NCI-H345 treated with DMSO at 0.1 percent for 48 hours (cell line): ENCODE data around the gene AHRR.

Source experiments
- DNase-seq: peaks from one replicate; lab custom pipeline; 2025; ENCODE audit not compliant: unreplicated experiment; lab: John Stamatoyannopoulos, UW

The AHRR gene

GRCh38 chr5:440401-441201, 119.1 kb downstream of the AHRR start:
- DNase-seq = no peak

DNA sequence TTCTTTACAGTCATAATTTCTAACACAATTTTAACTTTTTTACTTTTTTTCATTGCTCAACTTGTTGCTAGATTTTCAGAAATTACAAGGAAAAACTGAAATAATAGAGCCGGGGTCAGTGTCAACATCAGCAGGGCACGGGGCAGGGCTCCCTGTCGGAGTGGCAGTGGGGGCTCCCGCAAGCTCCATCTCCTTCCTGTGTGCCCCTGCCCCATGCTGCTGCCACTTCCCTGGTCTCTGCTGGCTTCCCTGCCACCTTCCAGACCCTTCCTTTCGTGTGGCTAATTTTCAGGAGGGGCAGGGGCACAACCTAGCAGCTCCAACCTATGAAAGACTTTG, 120.5 kb downstream of the AHRR start:
- no peak for DNase-seq

DNA sequence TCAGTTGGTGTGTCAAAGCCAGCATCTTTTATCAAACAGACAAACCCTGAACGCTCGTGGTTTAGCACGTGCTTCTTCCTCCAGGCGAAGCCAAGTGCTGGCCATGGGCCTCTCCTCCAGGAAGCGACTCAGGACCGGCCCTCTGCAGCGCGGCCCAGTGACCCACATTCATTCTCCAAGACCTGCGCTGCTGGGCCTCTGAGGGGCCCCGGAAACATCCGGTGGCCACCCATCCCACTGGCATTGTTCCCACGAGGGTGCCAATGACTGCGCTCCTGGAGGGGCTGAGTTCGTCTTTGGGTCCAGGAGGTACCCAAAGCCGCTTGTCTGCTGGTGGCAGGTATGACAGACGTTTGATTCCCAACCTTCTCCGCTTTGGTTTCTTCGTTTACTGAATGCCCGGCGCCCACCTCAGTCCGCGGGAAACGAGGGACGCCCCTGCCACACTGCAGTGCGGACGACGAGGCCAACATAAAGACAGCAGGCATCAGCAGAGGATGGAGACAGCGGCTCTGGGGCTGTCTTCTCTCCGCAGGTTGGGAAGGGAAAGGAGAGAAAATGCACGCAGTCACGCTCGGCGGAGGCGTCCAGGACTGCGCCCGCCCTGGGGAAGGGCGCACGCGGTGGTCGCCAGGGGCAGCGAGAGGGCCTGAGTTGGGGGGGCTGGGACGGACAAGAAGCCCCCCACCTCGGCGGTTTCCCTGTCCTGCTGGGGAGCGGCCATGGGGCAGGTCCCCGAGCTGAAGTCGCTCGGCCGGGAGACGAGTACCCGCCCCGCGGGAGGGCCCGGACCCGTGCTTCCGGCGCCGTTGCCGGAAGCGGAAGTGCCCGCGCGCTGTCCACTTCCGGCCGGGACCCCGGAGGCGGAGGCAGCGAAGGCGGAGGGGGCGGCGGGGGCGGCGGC, 121.1 kb downstream of the AHRR start, which contains the start of gene EXOC3:
TSS of gene EXOC3 (plus strand) at position 842 of the 904 bp plus-strand sequence. CDS start 3,030 bp downstream, outside the sequence.
- DNase-seq = peak; percentile 24

- DNase-seq = peak; percentile 38
Measured at GRCh38 chr5:443239-444151, 122.0 kb downstream of the AHRR start.

GRCh38 chr5:444226-444625, 122.7 kb downstream of the AHRR start:
- DNase-seq = no peak

GRCh38 chr5:445591-445990, 124.1 kb downstream of the AHRR start:
- no peak for DNase-seq

DNA sequence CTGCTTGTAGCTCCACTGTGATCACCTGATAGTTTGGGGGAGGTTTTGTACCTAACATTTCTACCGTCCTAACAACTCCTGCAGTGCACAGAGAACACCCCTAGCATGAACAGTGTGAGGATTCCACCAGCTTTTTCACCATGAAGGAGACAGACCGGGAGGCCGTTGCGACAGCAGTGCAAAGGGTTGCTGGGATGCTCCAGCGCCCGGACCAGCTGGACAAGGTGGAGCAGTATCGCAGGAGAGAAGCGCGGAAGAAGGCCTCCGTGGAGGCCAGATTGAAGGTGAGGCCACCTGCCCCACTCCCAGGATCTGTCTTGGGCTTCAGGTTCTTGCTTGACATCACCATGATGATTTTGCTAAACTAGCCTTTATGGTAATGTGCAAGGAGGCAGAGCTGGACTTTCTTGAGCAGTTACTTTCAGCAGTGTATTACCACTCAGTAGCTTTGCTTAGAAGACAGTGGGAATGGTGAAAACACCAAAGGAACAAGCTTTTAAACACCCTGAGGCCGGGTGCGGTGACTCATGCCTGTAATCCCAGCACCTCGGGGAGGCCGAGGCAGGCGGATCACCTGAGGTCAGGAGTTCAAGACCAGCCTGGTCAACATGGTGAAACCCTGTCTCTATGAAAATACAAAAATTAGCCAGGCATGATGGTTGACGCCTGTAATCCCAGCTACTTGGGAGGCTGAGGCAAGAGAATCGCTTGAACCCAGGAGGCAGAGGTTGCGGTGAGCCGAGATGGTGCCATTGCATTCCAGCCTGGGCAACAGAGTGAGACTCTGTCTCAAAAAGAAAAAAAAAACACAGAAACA, 124.8 kb downstream of the AHRR start:
- no peak for DNase-seq

GRCh38 chr5:446883-447263, 125.4 kb downstream of the AHRR start:
- peak; percentile 17 for DNase-seq

GRCh38 chr5:447501-447900, 126.0 kb downstream of the AHRR start:
- no peak for DNase-seq

GRCh38 chr5:448061-448765, 126.7 kb downstream of the AHRR start:
- DNase-seq = no peak

- DNase-seq = no peak
Measured at GRCh38 chr5:448766-449090, 127.2 kb downstream of the AHRR start.

- no peak for DNase-seq
Measured at GRCh38 chr5:449151-449550, 127.6 kb downstream of the AHRR start.

GRCh38 chr5:451587-452458, 130.3 kb downstream of the AHRR start:
- DNase-seq = no peak

- no peak for DNase-seq
Measured at GRCh38 chr5:452978-453710, 131.6 kb downstream of the AHRR start.

GRCh38 chr5:453725-454481, 132.4 kb downstream of the AHRR start:
- DNase-seq = no peak

DNA sequence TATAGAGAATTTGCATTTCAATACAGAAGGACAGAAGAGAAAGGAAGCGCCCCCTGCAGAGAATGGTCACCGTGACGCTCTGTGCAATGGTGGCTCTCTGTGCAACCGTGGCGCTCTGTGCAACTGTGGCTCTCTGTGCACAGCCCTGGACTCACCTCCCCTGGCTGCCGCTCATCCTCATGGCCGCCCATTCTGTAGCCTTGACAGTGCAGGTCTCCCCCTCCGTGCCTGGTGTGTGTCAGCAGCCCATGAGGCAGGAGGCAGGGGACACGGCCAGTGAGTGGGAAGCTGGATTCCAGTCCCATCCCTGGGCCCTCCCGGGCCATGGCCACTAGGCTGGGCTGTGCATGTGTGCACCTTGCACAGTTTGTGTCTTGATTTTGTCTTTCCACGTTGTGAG, 133.4 kb downstream of the AHRR start:
- DNase-seq = no peak

GRCh38 chr5:455806-456205, 134.3 kb downstream of the AHRR start:
- no peak for DNase-seq
